ENCODE results near the gene MYO3B.

DNA sequence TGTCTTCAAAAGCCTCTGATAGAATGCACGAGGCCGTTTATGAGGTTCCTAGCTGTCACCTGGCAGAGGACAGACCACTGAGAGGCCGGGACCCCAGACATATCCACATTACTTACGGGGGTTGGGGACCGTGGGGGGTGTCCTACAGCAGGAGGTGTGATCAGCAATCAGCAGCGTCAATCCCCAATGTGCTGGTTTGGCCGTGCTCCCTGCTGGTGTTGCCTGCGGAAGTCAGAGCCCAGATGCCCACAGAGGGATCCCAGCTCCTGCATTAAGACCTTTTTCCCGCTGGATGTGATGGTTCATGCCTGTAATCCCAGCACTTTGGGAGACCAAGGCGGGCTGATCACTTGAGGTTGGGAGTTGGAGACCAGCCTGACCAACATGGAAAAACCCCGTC lies 516.4 kb downstream of the MYO3B start:
- TF ChIP-seq, protein P1, sequence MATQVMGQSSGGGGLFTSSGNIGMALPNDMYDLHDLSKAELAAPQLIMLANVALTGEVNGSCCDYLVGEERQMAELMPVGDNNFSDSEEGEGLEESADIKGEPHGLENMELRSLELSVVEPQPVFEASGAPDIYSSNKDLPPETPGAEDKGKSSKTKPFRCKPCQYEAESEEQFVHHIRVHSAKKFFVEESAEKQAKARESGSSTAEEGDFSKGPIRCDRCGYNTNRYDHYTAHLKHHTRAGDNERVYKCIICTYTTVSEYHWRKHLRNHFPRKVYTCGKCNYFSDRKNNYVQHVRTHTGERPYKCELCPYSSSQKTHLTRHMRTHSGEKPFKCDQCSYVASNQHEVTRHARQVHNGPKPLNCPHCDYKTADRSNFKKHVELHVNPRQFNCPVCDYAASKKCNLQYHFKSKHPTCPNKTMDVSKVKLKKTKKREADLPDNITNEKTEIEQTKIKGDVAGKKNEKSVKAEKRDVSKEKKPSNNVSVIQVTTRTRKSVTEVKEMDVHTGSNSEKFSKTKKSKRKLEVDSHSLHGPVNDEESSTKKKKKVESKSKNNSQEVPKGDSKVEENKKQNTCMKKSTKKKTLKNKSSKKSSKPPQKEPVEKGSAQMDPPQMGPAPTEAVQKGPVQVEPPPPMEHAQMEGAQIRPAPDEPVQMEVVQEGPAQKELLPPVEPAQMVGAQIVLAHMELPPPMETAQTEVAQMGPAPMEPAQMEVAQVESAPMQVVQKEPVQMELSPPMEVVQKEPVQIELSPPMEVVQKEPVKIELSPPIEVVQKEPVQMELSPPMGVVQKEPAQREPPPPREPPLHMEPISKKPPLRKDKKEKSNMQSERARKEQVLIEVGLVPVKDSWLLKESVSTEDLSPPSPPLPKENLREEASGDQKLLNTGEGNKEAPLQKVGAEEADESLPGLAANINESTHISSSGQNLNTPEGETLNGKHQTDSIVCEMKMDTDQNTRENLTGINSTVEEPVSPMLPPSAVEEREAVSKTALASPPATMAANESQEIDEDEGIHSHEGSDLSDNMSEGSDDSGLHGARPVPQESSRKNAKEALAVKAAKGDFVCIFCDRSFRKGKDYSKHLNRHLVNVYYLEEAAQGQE (IDR thresholded peaks at IDR 0.05; ENCODE audit: insufficient read depth in 1 of 2, low read depth in 2 of 2, low read length in 2 of 2): no peak
- TF ChIP-seq POLR2AphosphoS5 (IDR thresholded peaks at IDR 0.05; ENCODE audit: low read depth, low read length): no peak
- TF ChIP-seq TAF1 (IDR thresholded peaks at IDR 0.05; ENCODE audit: borderline replicate concordance, insufficient read depth, low read length): no peak
